DOHH2 (cell line): ENCODE data around the gene BPIFB2.

Experiments
- EZH2phosphoT487 ChIP-seq: fragments of 200-600 bp; sonication (generic); IDR thresholded peaks from 2 replicates; pipeline ENCODE4 v1.6.1; 2017; ENCODE audit warnings: borderline replicate concordance, mild to moderate bottlenecking, antibody characterized with exemption, low read length, moderate library complexity, mixed read lengths
- TF ChIP-seq, protein P1 (sequence below): fragments of 200-600 bp; sonication (generic); IDR thresholded peaks from one replicate; pipeline ENCODE4 v1.5.1; 2014; ENCODE audit warnings: antibody characterized with exemption, mild to moderate bottlenecking, low read depth, low read length; ENCODE audit not compliant: poor library complexity, severe bottlenecking

DNA sequence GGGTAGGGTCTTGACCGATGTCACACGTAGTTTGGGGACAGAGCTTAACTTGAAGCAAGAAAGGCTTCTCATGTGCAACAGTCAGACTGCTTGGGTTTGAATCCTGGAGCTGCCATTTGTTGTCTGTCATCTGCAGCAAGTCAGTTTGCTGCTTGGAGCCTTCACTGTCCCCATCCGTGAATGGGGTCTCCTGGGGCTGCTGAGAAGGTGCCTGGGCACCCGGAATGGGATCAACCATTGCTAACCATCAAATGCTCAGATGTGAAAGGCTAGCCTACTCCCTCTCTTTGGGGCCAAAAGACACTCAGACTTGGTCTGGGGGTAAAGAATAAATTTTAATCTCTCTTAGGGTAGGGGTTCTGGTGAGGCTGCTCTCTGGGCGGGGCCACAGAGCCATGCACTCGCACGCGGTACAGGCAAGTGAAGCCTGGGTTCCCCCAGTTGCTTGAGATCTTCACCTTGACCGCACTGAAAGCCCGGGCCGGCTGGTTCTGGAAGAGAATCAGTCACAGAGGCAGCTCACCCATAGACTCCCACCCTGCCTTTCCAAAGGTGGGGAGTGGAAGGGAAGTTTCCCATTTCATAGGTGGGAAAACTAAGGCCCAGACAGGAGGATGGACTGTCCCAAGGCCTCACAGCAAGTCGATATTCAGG lies 23.9 kb upstream of the BPIFB2 start:
- TF ChIP-seq, protein P1, sequence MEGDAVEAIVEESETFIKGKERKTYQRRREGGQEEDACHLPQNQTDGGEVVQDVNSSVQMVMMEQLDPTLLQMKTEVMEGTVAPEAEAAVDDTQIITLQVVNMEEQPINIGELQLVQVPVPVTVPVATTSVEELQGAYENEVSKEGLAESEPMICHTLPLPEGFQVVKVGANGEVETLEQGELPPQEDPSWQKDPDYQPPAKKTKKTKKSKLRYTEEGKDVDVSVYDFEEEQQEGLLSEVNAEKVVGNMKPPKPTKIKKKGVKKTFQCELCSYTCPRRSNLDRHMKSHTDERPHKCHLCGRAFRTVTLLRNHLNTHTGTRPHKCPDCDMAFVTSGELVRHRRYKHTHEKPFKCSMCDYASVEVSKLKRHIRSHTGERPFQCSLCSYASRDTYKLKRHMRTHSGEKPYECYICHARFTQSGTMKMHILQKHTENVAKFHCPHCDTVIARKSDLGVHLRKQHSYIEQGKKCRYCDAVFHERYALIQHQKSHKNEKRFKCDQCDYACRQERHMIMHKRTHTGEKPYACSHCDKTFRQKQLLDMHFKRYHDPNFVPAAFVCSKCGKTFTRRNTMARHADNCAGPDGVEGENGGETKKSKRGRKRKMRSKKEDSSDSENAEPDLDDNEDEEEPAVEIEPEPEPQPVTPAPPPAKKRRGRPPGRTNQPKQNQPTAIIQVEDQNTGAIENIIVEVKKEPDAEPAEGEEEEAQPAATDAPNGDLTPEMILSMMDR = no peak
- TF ChIP-seq EZH2phosphoT487 = no peak
